Measurements from ENCODE around the gene TOMM34. TPM values are rescaled to one million over a fixed set of nuclear protein-coding genes. Genes with fewer than 3 reads are reported as not detected.

Gene TOMM34
- total RNA-seq, 1 donor from 2014 or later, result 18.2 TPM

DNA sequence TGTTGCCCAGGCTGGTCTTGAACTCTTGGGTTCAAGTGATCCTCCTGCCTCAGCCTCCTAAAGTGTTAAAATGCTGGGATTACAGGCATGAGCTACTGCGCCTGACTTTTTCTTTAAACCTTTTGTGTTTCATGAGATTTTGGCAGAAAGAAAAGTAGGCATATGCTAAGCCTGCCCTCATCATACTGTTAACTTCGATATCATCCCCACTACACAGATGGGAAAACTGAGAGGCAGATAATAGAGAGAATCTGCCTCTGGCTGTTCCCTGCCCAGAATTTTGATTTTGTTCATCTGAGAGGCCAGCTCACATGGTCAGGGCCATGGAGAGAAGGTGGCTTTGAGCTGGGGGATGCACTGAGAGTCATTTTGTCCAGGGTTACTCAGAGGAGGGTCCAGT lies 42.8 kb downstream of the TOMM34 start:
- Mint-ChIP-seq H3K4me3 (no peak overlapping the region), H3K4me1 (no peaks in the 10 kb centered on the region), H3K9me3 (no peaks in the 10 kb centered on the region), H3K36me3 (ENCODE audit: low read depth) (peaks cover 55% of the 10 kb centered on the region), H3K27ac (no peak overlapping the region), H3K27me3 (no peaks in the 10 kb centered on the region)
- intact Hi-C loops (cut with micrococcal nuclease), result no loop called here
- TF ChIP-seq, protein P1, sequence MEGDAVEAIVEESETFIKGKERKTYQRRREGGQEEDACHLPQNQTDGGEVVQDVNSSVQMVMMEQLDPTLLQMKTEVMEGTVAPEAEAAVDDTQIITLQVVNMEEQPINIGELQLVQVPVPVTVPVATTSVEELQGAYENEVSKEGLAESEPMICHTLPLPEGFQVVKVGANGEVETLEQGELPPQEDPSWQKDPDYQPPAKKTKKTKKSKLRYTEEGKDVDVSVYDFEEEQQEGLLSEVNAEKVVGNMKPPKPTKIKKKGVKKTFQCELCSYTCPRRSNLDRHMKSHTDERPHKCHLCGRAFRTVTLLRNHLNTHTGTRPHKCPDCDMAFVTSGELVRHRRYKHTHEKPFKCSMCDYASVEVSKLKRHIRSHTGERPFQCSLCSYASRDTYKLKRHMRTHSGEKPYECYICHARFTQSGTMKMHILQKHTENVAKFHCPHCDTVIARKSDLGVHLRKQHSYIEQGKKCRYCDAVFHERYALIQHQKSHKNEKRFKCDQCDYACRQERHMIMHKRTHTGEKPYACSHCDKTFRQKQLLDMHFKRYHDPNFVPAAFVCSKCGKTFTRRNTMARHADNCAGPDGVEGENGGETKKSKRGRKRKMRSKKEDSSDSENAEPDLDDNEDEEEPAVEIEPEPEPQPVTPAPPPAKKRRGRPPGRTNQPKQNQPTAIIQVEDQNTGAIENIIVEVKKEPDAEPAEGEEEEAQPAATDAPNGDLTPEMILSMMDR (IDR thresholded peaks at IDR 0.05), result no peak
- CTCF ChIA-PET, result no interaction called here
- POLR2A ChIA-PET, result no interaction called here
- DNase-seq (no peak), ATAC-seq (ENCODE audit: low read depth) (no peak)

DNA sequence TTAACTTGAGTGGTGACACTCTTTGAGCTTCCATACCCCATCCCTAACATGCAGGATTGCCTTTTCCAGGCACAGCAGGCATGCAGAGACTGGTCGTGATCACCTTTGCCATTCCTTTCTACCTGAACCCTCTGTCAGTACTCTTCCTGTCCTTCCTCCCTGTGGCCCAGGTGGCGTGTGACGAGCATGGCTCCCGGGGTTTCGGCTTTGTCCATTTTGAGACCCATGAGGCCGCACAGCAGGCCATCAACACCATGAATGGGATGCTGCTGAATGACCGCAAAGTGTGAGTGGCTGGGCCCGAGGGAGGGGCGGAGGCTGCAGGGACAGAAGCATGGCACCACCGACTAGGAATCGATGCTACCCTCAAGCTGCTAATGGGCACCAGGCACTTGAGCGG lies 43.6 kb downstream of the TOMM34 start:
- DNase-seq (no peak), ATAC-seq (ENCODE audit: low read depth) (no peak)
- no peaks in the 10 kb centered on the region for H3K9me3 Mint-ChIP-seq
- H3K4me3 Mint-ChIP-seq, result no peak overlapping the region
- no peak overlapping the region for H3K27ac Mint-ChIP-seq
- peaks cover 54% of the 10 kb centered on the region for H3K36me3 Mint-ChIP-seq (ENCODE audit: low read depth)
- H3K27me3 Mint-ChIP-seq, result no peaks in the 10 kb centered on the region
- intact Hi-C loops (cut with micrococcal nuclease), result no loop called here
- no peaks in the 10 kb centered on the region for H3K4me1 Mint-ChIP-seq
- TF ChIP-seq, protein P1 (IDR thresholded peaks at IDR 0.05), result no peak
- ChIA-PET CTCF (no interaction called here), POLR2A (no interaction called here)

DNA sequence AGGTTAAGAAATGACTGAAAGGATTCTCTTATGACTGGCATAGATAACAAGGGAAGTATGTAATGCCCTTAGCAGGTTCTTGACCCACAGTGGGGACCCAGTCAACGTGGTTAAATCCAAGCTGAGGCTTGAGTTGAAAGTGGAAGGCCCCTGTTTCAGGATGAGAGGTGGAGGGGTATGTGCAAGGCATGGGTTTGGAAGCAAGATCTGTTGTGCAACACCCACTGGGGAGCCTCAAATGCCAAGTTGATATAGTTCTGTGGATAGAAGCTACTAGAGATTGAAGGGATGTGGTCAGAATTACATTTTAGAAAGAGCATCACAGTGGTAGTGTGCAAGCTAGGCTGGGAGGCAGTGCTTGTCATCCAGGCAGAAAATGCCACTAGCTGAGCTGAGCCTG lies 45.3 kb downstream of the TOMM34 start:
- ATAC-seq (ENCODE audit: low read depth), result no peak
- H3K4me3 Mint-ChIP-seq, result no peak overlapping the region
- POLR2A ChIA-PET, result no interaction called here

DNA sequence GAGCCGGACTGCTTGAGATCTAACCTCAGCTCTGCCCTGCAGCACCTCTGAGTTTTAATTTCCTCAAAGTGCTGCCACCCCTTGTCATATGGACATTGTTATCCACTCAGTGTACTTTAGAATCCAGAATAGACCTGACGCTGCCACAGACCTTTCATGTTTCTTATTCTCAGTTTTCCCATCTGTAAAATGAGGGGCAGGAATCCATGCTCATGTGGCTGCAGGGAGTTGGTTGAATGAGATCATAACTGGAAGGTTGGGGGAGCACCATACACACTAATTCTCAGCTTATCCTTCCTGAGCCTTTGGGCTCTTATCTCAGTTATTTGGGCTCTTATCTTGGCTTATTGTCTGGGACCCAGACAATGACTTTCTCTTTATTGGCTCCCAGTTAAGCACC lies 48.0 kb downstream of the TOMM34 start:
- ATAC-seq (ENCODE audit: low read depth) (no peak), DNase-seq (no peak)
- intact Hi-C loops (cut with micrococcal nuclease), result no loop called here
- peaks cover 55% of the 10 kb centered on the region for H3K36me3 Mint-ChIP-seq (ENCODE audit: low read depth)
- no peaks in the 10 kb centered on the region for H3K9me3 Mint-ChIP-seq
- peaks cover 18% of the 10 kb centered on the region for H3K4me1 Mint-ChIP-seq
- H3K27ac Mint-ChIP-seq, result no peak overlapping the region
- H3K4me3 Mint-ChIP-seq, result no peak overlapping the region
- ChIA-PET CTCF (no interaction called here), POLR2A (no interaction called here)
- TF ChIP-seq, protein P1 (IDR thresholded peaks at IDR 0.05), result no peak
- no peaks in the 10 kb centered on the region for H3K27me3 Mint-ChIP-seq

More for the DNA sequence above, 45.3 kb downstream of the TOMM34 start:
- Mint-ChIP-seq H3K27ac (no peak overlapping the region), H3K27me3 (no peaks in the 10 kb centered on the region), H3K36me3 (ENCODE audit: low read depth) (peaks cover 50% of the 10 kb centered on the region), H3K9me3 (no peaks in the 10 kb centered on the region), H3K4me1 (peaks cover 11% of the 10 kb centered on the region)
- CTCF ChIA-PET, result no interaction called here
- DNase-seq, result no peak
- TF ChIP-seq, protein P1 (IDR thresholded peaks at IDR 0.05), result no peak
- intact Hi-C loops (cut with micrococcal nuclease), result no loop called here

DNA sequence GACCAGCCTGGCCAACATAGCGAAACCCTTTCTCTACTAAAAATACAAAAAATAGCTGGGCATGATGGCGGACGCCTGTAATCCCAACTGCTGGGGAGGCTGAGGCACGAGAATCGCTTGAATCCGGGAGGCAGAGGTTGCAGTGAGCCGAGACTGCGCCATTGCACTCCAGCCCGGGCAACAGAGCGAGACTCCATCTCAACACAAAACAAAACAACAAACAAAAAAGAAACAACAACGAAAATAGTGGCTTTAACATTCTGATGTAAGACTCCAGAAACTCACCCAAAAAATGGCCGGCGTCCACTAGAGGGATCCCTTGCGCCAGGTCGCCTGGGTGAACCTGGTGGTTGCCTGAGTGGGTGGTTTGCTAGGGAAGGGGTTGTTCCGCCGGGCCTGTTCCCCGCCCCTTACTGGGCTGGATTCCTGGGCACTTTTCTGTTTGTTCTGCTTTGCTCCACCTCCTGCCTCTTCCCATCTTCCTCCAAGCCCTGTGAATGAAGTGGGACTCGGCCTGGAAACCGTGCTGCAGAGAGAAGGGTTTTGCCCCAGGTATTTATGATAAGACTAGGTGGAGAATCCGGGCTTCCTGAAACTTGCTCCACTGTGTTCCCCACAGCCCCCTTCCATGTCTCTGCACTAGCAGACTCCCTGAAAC lies 48.8 kb downstream of the TOMM34 start:
- intact Hi-C loops (cut with micrococcal nuclease), result loop anchor here (2.0 kb wide), 1 partner anchor 55 kb away; the partner anchor contains the start of gene STK4
- H3K27ac Mint-ChIP-seq, result no peak overlapping the region
- H3K4me1 Mint-ChIP-seq, result peaks cover 18% of the 10 kb centered on the region
- no peaks in the 10 kb centered on the region for H3K9me3 Mint-ChIP-seq
- DNase-seq (no peak), ATAC-seq (ENCODE audit: low read depth) (no peak)
- H3K4me3 Mint-ChIP-seq, result peak overlapping the region; percentile 70
- TF ChIP-seq, protein P1 (IDR thresholded peaks at IDR 0.05), result no peak
- ChIA-PET CTCF (interaction anchor here (2.0 kb wide), 1 partner anchor 184 kb away, joined by 7 read pairs; no protein-coding TSS in a partner anchor), POLR2A (no interaction called here)
- no peaks in the 10 kb centered on the region for H3K27me3 Mint-ChIP-seq
- peaks cover 56% of the 10 kb centered on the region for H3K36me3 Mint-ChIP-seq (ENCODE audit: low read depth)

All from activated B cell treated with CpG ODN at 0.5 μM for 24 hours (primary cell).